Eye (tissue), 1 donor: ENCODE data around the gene ARMS2.
A peak's percentile ranks its signal among the peaks of the same experiment; 100 is the strongest.

Experiments used
- DNase-seq: peaks from one replicate; pipeline ENCODE4 v3.0.0-alpha.2; 2015

The ARMS2 gene

DNA sequence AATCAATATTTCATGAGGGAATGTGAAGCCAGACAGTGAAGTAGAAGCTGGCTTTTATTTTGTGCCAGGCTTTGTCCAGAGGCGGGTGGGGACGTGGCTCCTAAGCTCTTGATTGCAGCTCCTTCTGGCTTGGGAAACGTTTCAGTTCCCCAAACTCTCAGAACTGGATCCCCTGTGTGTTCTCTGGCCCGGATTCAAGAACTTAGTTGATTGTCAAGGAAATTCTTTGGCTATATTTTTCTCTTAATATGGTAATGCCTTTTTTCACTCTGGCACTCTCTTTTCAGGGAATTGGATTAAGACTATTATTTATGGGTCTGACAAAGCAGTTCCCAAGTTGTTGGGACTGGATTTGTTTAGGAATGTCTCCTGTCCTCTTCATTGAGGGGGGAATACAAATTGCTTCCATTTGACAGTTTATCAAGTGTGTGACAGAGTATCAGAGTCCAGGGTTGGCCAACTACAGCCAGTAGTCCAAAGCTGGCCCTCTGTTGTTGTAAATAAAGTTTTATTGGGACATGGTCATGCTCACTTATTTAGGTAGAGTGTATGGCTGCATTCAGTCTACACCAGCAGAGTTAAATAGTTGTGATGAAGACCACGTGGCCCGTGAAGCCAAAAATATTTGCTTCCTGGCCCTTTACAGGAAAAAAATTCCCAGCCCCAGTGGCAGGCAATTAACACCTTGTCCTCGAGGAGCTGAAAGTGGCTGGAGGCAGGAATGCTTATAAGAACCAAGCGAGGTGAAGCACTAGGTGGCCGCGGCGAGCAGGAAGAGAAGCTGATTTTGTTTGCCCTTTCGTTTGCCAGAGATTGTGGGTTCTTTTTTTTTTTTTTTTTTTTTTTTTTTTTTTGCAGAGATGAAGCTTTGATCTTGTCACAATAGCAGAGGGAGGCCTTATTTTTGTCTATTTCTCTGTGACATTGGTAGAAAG lies 41.2 kb downstream of the ARMS2 start:
- DNase-seq = peak; percentile 47

DNA sequence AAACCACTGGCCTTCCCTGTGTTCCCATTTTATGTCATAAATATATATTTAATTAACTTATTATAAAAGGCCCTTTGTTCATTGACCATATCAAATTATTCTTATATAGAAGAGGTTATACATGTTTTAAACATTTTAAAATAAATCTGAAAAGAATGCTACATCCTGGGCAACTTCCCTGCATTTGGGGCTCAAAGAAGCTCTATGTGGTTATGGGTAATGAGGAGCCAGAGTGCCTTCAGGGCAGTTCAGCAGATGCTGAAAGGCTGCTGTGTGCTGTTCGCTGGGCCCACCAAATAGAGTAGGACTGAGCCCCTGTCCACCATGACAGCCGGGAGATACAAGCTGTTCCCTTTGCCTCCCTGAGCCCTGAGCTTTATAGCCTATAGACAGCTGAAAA lies 42.8 kb downstream of the ARMS2 start:
- DNase-seq = no peak

DNA sequence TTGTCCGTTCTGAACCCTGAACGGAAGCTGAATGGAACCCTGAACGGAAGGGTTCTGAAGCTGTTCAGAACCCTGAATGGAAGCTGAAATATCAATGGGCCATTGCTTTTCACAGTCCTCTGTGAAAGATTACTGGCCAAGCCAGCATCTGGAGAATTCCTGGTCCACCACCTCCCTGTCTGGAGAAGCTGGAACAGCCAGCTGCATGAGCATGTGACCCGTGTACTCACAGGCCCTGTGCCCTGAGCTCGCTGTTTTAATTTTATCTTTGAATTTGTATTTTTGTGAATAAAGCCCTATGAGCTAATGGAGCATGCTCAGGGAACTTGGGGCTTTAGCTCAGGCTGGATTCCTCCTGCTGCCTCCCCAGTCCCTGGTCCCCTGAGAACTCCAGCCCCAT lies 44.1 kb downstream of the ARMS2 start:
- no peak for DNase-seq

DNA sequence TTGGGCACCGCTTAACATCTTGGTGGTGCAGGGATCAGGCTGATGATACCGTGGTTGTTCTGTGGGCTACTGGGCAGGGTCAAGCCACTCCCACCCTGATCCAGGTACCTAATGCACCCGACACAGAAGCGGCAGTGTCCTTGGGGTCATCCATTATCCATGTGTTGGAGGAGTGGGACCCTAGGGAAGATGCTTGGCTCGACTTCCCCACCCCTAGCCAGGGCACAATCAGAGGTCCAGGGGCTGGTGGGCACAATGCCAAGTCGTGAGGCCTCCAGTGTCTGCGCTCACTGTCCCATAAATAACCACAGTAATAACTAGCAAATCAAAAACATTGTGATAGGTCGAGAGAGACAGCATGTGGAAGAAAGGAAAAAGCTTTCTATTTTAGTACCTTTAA lies 44.6 kb downstream of the ARMS2 start:
- DNase-seq = no peak

DNA sequence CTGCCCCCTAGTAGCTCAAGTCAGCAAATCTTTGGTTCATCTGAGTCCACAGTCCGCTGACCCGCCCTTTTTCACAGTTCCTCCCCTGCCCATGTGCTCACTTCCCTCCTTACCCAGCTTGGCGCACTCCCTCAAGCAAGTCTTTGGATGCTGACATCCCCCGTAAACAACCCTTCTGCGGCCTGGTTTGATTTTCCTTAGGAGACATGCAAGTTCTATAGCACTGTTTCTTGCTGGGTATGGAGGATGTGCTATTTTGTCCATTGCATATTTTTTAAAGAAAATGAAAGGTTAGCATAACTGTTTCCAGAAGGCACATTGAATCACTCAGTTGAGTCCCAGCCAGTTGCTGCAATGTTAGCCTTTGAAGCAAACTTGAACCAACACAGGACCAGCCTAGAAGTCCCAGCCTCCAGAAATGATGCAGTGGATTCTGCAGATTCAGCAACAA lies 45.1 kb downstream of the ARMS2 start:
- no peak for DNase-seq

DNA sequence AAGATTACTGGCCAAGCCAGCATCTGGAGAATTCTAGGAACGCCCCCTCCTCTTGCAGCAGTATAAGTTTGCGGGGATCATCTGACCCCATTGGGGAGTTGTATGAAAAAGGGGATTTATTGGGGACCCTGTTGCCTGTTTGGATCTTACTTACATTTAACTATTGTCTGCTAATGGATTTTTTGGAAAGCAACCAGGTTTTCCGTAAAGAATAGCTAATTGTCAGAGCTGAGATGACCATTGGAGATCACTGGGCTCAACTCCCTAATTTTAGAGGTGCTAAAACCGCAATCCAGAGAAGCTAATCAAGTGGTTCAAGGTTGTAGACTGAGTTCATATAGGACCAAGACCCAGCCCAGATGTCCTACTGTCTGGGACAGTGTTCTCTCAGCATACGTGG lies 45.7 kb downstream of the ARMS2 start:
- no peak for DNase-seq

DNA sequence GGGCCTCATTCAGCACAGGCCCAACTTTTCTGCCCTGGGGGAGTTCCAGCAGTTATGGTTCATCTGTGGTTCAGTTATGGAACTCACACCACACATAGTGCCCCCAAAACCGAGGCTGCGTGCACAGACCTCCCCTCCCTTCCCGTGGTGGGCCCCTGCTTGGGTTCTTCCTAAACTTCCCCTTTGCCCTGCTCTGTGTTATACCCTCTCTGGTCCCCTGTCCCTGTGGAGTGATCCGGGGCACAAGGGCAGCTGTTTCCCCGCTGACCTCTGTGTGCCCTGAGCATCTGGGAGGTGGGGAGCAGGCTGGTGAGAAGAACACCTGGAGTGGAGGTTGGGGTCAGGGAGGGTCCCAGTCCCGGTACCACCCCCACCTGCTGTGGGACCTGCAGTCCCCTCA lies 46.3 kb downstream of the ARMS2 start:
- no peak for DNase-seq

DNA sequence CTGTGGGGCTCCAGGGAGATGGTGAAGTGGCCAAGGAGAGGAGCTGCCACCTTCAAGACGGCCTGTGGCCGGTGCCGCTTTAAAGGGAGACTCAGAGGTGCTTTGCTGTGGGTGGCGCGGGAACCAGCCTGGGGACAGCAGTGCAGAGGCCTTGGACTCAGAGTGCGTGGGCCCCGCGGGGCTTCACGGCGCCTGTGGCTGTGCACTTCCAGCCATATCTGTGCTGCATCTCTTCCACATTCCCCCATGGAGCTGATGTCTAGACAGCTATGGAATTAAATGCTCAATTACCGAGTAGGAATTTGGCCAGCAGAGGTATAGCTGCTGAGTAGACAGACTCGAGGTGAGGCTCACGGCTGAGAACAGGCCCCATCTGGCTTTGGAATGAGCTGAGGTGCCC lies 48.6 kb downstream of the ARMS2 start:
- peak; percentile 68 for DNase-seq

DNA sequence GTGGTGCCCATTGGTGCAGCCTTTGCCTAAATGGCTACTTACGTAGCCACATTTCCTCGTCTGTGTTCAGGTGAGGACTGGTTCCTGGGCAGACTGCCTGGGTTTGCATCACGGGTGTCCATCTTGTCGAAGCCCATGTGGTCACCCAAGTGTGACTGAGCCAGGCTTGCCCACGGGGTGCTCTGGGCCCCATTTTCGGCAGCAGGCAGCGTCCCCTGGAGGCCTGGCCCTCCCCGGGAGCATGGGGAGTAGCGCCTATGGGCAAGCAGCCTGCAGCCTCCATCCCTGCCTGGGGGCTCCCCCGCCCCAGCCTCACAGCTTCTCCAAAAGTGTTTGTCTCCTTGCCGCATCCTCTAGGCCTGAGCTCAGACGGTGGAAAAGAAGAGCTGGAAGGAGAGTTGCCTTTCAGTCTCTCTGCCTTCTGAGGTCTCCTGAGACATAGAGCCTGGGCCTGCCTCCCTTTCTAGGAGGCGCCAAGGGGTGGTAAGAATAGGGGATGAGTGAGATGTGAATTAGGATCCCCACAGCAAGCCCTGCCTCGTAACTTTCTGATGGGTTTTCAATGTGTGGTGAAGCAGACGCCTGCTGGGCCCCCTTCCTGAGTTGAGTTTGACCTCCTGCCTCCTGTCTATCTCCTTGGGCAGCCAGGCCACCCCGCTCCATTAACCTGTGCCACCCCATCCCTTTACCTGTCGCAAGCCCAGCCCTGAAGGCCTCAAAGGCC lies 49.6 kb downstream of the ARMS2 start:
- DNase-seq = no peak

DNA sequence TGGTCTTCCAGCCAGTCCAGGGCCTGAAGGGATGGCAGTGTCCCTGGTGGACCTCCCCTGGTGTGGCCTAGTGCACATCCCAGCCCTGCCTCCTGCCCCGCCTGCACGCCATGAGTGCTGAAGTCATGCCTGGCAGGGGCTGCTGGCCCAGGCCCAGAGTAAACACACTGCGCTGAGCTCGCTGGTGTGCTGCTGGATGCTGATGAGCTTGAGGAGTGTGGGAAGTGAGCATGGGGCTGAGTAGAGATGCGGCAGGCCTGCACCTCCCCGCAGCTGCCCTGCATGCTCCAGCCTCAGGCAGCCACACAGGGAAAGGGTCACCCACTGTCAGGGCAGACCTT lies 50.1 kb downstream of the ARMS2 start:
- DNase-seq = peak; percentile 75

DNA sequence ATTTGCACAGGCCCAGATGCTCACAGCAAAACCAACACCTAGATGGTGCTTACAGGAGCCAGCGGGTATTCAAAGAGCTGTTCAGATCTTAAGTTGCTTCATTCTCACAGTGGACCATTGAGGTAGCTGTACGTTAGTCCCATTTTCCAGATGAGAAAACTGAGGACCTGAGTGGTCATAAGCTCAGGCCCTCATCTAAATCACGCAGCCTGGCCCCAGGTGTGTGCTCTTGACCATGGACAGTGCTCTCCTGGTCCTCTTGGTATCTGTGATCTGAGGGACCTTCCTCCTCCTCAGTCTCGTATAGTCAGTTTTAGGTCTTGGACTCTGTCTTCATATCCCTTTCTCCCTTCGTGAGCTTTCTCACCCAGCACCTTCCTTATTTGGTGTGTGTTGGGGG lies 50.6 kb downstream of the ARMS2 start:
- DNase-seq = no peak

DNA sequence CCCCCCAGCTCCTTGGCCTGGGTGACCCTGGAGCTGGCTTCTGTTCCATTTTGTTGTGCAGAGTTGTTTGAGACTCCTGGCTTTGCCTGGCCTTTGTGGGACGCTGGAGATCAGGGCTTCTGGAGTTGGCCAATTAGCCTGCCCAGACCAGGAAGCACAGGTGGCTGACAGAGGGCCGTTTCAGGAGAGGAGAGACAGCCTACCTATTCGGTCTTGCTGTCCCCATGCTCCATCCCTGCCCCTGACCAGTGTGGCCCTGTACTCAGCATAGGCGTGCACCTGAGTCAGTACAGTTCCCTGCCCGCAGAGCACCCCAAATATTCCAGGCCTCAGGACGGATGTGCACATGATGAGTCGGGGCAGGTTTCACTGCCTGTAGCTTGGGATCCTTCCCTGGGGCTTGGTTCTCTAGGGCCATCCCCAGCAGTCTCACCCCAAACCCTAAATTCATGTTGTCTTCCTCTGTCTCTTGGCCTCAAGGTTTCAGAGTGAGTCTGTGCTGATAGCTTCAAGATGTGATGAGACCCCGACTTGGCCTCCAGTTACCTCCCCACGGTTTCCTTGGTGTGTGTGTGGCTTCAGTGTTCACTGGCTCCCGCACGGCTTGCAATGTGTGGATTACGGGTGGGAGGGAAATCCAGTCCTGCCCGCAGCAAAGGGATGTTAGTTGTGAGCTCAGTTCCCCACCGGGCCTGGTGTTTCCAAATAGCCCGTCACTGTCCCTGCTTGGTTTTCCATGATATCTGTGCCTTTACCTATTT lies 51.6 kb downstream of the ARMS2 start:
- no peak for DNase-seq
